H9 (cell line): Measurements from ENCODE around the gene PCDH9. TPM values are rescaled to one million over a fixed set of nuclear protein-coding genes. Genes with fewer than 3 reads are reported as not detected.

Experiments
- DNase-seq: peaks from one replicate; pipeline ENCODE4 v3.0.0-alpha.2; 2017
- H2AFZ ChIP-seq: one replicate; pipeline ENCODE4 v1.6.1; 2013; ENCODE audit warnings: mild to moderate bottlenecking, low read length, control low read depth, moderate library complexity
- H2AK5ac ChIP-seq: 2 replicates; pipeline ENCODE4 v1.6.1; 2013; ENCODE audit warnings: low read length, control low read depth, mixed read lengths; ENCODE audit not compliant: insufficient read length
- H2BK120ac ChIP-seq: one replicate; pipeline ENCODE4 v1.6.1; 2013; ENCODE audit warnings: low read depth, mild to moderate bottlenecking, low read length, control low read depth, inconsistent platforms; ENCODE audit not compliant: poor library complexity, severe bottlenecking
- H2BK12ac ChIP-seq: 2 replicates; pipeline ENCODE4 v1.6.1; 2013; ENCODE audit warnings: low read length, control low read depth, mixed read lengths, low read depth; ENCODE audit not compliant: insufficient read length
- H2BK15ac ChIP-seq: 2 replicates; pipeline ENCODE4 v1.6.1; 2013; ENCODE audit warnings: low read depth, low read length, control low read depth
- H2BK20ac ChIP-seq: one replicate; pipeline ENCODE4 v1.6.1; 2013; ENCODE audit warnings: low read depth, mild to moderate bottlenecking, low read length, control low read depth, inconsistent platforms; ENCODE audit not compliant: poor library complexity, severe bottlenecking
- H2BK5ac ChIP-seq: 2 replicates; pipeline ENCODE4 v1.6.1; 2013; ENCODE audit warnings: low read length, control low read depth, mixed read lengths; ENCODE audit not compliant: insufficient read length
- H3K14ac ChIP-seq: 2 replicates; pipeline ENCODE4 v1.6.1; 2013; ENCODE audit warnings: low read length, control low read depth; ENCODE audit not compliant: insufficient read depth
- H3K18ac ChIP-seq: 2 replicates; pipeline ENCODE4 v1.6.1; 2013; ENCODE audit warnings: low read depth, mild to moderate bottlenecking, mixed read lengths, low read length, control low read depth; ENCODE audit not compliant: insufficient read length
- H3K23ac ChIP-seq: 2 replicates; pipeline ENCODE4 v1.6.1; 2013; ENCODE audit warnings: low read length, control low read depth, mixed read lengths, low read depth; ENCODE audit not compliant: insufficient read length
- H3K23me2 ChIP-seq: 2 replicates; pipeline ENCODE4 v1.6.1; 2013; ENCODE audit warnings: low read depth, mild to moderate bottlenecking, mixed read lengths, low read length, control low read depth; ENCODE audit not compliant: insufficient read length, poor library complexity, severe bottlenecking
- H3K27ac ChIP-seq: 2 replicates; pipeline ENCODE4 v1.5.1; 2013; ENCODE audit warnings: low read length, control low read depth, mixed read lengths, low read depth; ENCODE audit not compliant: insufficient read length
- H3K27me3 ChIP-seq: 2 replicates; pipeline ENCODE4 v1.6.1; 2013; ENCODE audit warnings: low read length, control low read depth, inconsistent platforms; ENCODE audit not compliant: insufficient read depth
- H3K4ac ChIP-seq: 2 replicates; pipeline ENCODE4 v1.6.1; 2013; ENCODE audit warnings: low read depth, mild to moderate bottlenecking, control low read depth, inconsistent platforms, low read length, moderate library complexity
- H3K4me1 ChIP-seq: 2 replicates; pipeline ENCODE4 v1.6.1; 2013; ENCODE audit warnings: low read length, control low read depth, inconsistent platforms; ENCODE audit not compliant: insufficient read depth
- H3K4me2 ChIP-seq: 2 replicates; pipeline ENCODE4 v1.6.1; 2013; ENCODE audit warnings: low read length, control low read depth, mixed read lengths; ENCODE audit not compliant: insufficient read length, insufficient read depth
- H3K56ac ChIP-seq: 2 replicates; pipeline ENCODE4 v1.6.1; 2013; ENCODE audit warnings: low read depth, mild to moderate bottlenecking, mixed read lengths, low read length, control low read depth; ENCODE audit not compliant: insufficient read length
- H3K79me1 ChIP-seq: 2 replicates; pipeline ENCODE4 v1.6.1; 2013; ENCODE audit warnings: low read depth, mild to moderate bottlenecking, moderate library complexity, low read length, control low read depth, inconsistent platforms; ENCODE audit not compliant: insufficient read depth, poor library complexity, severe bottlenecking
- H3K79me2 ChIP-seq: 2 replicates; pipeline ENCODE4 v1.6.1; 2013; ENCODE audit warnings: low read length, control low read depth, inconsistent platforms; ENCODE audit not compliant: insufficient read depth
- H3K9ac ChIP-seq: 2 replicates; pipeline ENCODE4 v1.6.1; 2013; ENCODE audit warnings: low read length, control low read depth, mixed read lengths; ENCODE audit not compliant: insufficient read length; ENCODE audit errors: extremely low read depth
- H3K9me3 ChIP-seq: one replicate; pipeline ENCODE4 v1.6.1; 2013; ENCODE audit warnings: low read depth, low read length, inconsistent platforms; ENCODE audit not compliant: control insufficient read depth
- H3T11ph ChIP-seq: one replicate; pipeline ENCODE4 v1.6.1; 2013; ENCODE audit warnings: mild to moderate bottlenecking, low read length, control low read depth, inconsistent platforms
- H4K20me1 ChIP-seq: one replicate; pipeline ENCODE4 v1.6.1; 2013; ENCODE audit not compliant: control insufficient read depth, insufficient read length, insufficient read depth
- H4K5ac ChIP-seq: 2 replicates; pipeline ENCODE4 v1.6.1; 2013; ENCODE audit warnings: low read depth, mild to moderate bottlenecking, mixed read lengths, low read length, control low read depth; ENCODE audit not compliant: insufficient read length
- H4K8ac ChIP-seq: replicated peaks from 2 replicates; pipeline ENCODE4 v1.6.1; 2013; ENCODE audit warnings: low read length, control low read depth, mixed read lengths, low read depth; ENCODE audit not compliant: insufficient read length
- H4K91ac ChIP-seq: 2 replicates; pipeline ENCODE4 v1.6.1; 2013; ENCODE audit warnings: low read depth, mild to moderate bottlenecking, moderate library complexity, mixed read lengths, low read length, control low read depth; ENCODE audit not compliant: insufficient read length
- H3K27ac Mint-ChIP-seq, 3 experiments: 2 replicates in 2 of 3; 3 replicates in 1 of 3; pipeline ENCODE4 v1.8.0; 2020 to 2021; ENCODE audit warnings: mixed read lengths in 3 of 3, mild to moderate bottlenecking in 1 of 3, moderate library complexity in 1 of 3
- H3K27me3 Mint-ChIP-seq: 2 replicates; pipeline ENCODE4 v1.8.0; 2021; ENCODE audit warnings: low read depth, mild to moderate bottlenecking, moderate library complexity, mixed read lengths
- H3K36me3 Mint-ChIP-seq, 3 experiments: 2 replicates in 2 of 3; 3 replicates in 1 of 3; pipeline ENCODE4 v1.8.0; 2020 to 2021; ENCODE audit warnings: low read depth in 3 of 3, mixed read lengths in 3 of 3; ENCODE audit not compliant: insufficient read depth in 1 of 3
- H3K4me1 Mint-ChIP-seq, 2 experiments: 2 replicates each; pipeline ENCODE4 v1.8.0; 2020; ENCODE audit warnings: mixed read lengths in 2 of 2
- H3K4me3 Mint-ChIP-seq, 2 experiments: 2 replicates in 1 of 2; 3 replicates in 1 of 2; pipeline ENCODE4 v1.8.0; 2020 to 2021; ENCODE audit warnings: mild to moderate bottlenecking in 2 of 2, mixed read lengths in 2 of 2, moderate library complexity in 1 of 2
- H3K9me3 Mint-ChIP-seq, 2 experiments: 2 replicates in 1 of 2; 3 replicates in 1 of 2; pipeline ENCODE4 v1.8.0; 2020; ENCODE audit warnings: mild to moderate bottlenecking in 2 of 2, mixed read lengths in 2 of 2, moderate library complexity in 1 of 2
- CTCF ChIP-seq: fragments of 200-600 bp; sonication (generic); conservative IDR thresholded peaks from 3 replicates; pipeline ENCODE4 v1.8.0; 2021; ENCODE audit warnings: antibody characterized with exemption, mild to moderate bottlenecking
- WGBS: extraction: QIAGEN DNeasy Blood & Tissue Kit; methylation state at CpG from one replicate; pipeline ENCODE4 v1.1.7; 2013; ENCODE audit warnings: missing lambda C conversion rate, low lambda C conversion rate, mixed read lengths; ENCODE audit not compliant: insufficient read length; ENCODE audit errors: extremely low coverage; 5-methylcytosine and 5-hydroxymethylcytosine counted together
- total RNA-seq: library from RNA; stranded (reverse); gene quantifications from 2 replicates; pipeline ENCODE4 v1.2.1, GENCODE V29; 2021

Gene PCDH9
- total RNA-seq, 1 experiment from 2014 or later = 0.11 TPM

GRCh38 chr13:66700117-66700601 lies 530.0 kb downstream of the PCDH9 start:
- no peak overlapping the region for H3K18ac ChIP-seq
- H3K4me2 ChIP-seq = no peak overlapping the region
- no peaks in the 10 kb centered on the region for H4K20me1 ChIP-seq
- WGBS = no CpG with 5 or more reads among the region's 8 CpGs
- H3K23ac ChIP-seq = no peak overlapping the region
- no peaks in the 10 kb centered on the region for H3K27me3 ChIP-seq
- H2BK20ac ChIP-seq = no peak overlapping the region
- H2BK12ac ChIP-seq = no peak overlapping the region
- H3K27ac ChIP-seq = no peak overlapping the region
- H4K8ac ChIP-seq = no peak overlapping the region
- H2BK5ac ChIP-seq = no peak overlapping the region
- H3K23me2 ChIP-seq = no peaks in the 10 kb centered on the region
- H2AK5ac ChIP-seq = no peak overlapping the region
- H2BK120ac ChIP-seq = no peak overlapping the region
- H3K36me3 Mint-ChIP-seq = no peaks in the 10 kb centered on the region
- no peak overlapping the region for H4K91ac ChIP-seq
- no peaks in the 10 kb centered on the region for H3K9me3 Mint-ChIP-seq
- H3K4me1 Mint-ChIP-seq = no peaks in the 10 kb centered on the region
- H4K5ac ChIP-seq = no peak overlapping the region
- no peaks in the 10 kb centered on the region for H3K4me1 ChIP-seq
- H3T11ph ChIP-seq = no peak overlapping the region
- no peaks in the 10 kb centered on the region for H3K9me3 ChIP-seq
- no peaks in the 10 kb centered on the region for H3K79me2 ChIP-seq
- H3K4me3 Mint-ChIP-seq = no peak overlapping the region
- H3K27me3 Mint-ChIP-seq = no peaks in the 10 kb centered on the region
- DNase-seq = no peak
- no peak overlapping the region for H3K4ac ChIP-seq
- no peak overlapping the region for H3K27ac Mint-ChIP-seq
- H3K9ac ChIP-seq = no peak overlapping the region
- H2AFZ ChIP-seq = no peak overlapping the region
- no peak overlapping the region for H3K14ac ChIP-seq
- H3K79me1 ChIP-seq = no peaks in the 10 kb centered on the region
- no peak for TF ChIP-seq CTCF
- H2BK15ac ChIP-seq = no peak overlapping the region
- H3K56ac ChIP-seq = no peak overlapping the region
